NCI-H2227 (cell line): ENCODE results near the gene SLC30A1.
A peak's percentile ranks its signal among the peaks of the same experiment; 100 is the strongest.
"Not testable (repeated sequence)": the region's sequence is repeated elsewhere in the genome, so short reads cannot be mapped to it uniquely, and the experiment has no call there.

Experiments
- DNase-seq: peaks from one replicate; lab custom pipeline; 2025; ENCODE audit not compliant: unreplicated experiment; lab: John Stamatoyannopoulos, UW

Gene SLC30A1, protein sequence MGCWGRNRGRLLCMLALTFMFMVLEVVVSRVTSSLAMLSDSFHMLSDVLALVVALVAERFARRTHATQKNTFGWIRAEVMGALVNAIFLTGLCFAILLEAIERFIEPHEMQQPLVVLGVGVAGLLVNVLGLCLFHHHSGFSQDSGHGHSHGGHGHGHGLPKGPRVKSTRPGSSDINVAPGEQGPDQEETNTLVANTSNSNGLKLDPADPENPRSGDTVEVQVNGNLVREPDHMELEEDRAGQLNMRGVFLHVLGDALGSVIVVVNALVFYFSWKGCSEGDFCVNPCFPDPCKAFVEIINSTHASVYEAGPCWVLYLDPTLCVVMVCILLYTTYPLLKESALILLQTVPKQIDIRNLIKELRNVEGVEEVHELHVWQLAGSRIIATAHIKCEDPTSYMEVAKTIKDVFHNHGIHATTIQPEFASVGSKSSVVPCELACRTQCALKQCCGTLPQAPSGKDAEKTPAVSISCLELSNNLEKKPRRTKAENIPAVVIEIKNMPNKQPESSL

DNA sequence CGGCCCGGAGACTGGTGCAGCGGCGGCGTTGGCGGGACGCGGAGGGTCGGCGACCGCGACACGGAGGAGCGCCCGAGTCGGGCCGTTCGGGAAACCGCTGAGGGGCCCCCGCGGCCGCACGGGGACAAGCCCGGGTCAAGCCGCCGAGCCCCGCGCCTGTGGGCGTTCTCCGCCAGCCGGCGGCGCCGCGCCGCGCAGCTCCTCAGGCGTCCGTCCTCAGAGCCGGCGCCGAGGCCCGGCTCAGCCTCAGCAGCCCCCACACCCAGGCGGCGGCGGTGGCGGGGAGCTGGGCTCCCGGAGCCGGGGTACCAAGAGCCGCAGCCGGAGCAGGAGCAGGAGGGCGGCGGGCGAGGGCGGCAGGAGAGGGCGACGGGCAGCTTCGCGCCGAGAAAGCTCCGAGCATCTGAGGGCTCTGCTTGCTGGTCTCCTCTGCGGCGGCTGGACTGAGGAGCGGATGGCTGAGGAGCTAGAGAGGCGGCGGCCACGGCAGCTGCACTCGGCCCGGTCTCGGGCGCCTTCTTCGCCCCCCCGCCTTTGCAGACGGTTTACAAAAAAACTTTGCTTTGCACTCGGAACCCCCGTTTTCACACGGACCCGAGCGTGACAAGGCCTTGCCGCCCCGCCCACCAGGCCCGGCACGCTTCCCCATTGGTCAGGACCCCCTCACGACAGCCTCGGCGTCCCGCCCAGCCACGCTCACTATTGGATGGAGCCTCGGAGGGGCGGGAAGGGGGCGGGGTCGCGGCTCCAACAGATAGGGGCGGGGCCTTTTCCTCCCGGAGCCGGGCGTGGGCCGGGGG lies at the start of gene SLC30A1:
TSS of gene SLC30A1 (minus strand) at position 522 of the 800 bp plus-strand sequence. CDS start 549 bp downstream, outside the sequence.
- DNase-seq, result peak; percentile 99

DNA sequence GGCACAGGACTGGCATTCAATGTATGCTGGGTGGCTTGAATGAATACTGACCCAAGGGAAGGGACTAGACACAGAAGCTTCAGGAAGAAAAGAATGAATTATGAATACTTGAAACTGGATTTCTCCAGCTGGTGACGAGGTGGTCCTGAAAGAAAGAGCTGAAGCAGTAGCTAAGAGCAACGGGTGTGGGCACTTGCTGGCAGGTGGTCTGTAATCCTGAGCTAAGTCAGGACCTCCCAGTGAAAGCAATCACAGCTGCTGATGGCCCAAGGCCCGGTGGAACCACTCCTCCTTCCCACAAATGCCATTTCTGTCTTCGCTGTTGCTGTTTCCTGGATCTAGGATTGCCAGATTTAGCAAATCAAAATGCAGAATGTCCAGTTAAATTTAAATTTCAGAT lies 49.5 kb upstream of the SLC30A1 start:
- peak; percentile 20 for DNase-seq

GRCh38 chr1:211627259-211627658 lies 48.3 kb upstream of the SLC30A1 start:
- DNase-seq, result no peak

- not testable (repeated sequence) for DNase-seq
Measured at GRCh38 chr1:211625866-211626265, 46.9 kb upstream of the SLC30A1 start.

DNA sequence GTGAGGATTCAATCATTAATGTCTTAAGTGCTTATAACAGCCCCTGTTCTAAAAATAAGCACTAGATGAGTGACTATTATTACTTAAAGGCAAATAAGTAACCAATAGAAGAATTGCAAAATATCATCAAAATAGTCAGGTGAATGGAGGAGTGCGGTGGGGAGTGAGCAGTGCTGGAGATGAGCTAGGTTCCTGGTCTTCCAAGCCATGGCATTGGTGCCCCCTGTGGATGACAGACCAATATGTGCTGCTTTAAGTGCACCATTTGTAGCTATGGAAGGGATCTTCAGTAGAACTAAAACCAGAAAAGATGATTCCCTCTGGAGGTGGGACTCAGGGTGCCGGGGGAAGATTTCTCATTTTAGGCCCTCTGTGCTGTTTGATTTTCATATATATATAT lies 46.1 kb upstream of the SLC30A1 start:
- no peak for DNase-seq

DNA sequence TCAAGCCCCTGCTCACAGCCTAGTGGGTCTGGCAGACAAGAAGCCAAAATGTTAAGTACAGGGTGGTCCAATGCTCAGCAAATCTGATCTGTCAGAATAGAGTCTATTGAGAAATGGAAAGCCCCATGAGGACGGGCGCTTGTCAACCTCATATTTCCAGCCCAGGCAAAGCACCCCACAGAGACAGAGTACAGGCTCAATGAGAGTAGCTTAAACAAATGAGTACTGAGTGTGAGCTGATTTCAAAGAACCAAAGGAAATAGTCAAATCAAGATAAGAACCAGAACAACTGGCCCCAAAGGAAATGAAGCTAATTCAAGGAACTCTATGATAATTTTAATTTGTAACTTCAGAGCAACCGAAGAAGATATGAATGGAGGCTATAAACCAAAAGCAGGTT lies 44.6 kb upstream of the SLC30A1 start:
- no peak for DNase-seq

DNA sequence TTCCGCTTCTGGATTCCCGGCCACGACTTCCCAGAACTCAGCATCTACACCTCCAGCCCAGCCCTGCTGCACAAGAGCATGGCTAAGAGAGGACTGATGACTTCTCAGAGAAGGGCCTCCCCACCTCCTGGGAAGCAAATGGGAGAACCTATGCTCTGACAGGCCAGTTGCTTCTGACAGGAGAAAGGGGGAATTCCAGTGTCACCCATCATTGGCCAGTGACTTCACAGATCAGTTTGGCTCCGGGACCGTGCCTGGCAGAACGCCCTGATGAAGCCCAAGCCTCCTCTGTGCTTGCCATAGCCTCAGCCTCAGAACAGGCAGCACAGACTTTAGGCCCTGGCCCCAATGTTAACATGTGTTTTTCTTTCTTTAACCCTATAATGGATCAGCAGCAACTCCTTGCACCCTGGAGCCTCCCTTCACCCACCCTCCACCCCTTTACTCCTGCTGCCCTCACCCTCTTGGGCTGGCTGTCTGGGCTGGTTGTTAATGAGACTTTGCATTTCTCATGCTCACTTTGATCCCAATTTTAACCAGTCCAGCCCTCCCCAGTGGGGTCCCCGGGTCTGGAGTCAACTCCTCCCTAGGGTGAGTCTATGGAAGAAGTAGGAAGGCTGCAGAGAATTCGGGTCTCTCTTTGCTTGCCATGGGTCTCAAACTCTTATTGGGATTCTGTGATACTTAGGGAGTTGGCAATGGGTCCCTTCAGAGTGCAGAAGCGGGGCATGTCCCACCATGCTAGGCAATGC lies 42.7 kb upstream of the SLC30A1 start:
- no peak for DNase-seq

GRCh38 chr1:211620097-211620496 lies 41.1 kb upstream of the SLC30A1 start:
- no peak for DNase-seq

DNA sequence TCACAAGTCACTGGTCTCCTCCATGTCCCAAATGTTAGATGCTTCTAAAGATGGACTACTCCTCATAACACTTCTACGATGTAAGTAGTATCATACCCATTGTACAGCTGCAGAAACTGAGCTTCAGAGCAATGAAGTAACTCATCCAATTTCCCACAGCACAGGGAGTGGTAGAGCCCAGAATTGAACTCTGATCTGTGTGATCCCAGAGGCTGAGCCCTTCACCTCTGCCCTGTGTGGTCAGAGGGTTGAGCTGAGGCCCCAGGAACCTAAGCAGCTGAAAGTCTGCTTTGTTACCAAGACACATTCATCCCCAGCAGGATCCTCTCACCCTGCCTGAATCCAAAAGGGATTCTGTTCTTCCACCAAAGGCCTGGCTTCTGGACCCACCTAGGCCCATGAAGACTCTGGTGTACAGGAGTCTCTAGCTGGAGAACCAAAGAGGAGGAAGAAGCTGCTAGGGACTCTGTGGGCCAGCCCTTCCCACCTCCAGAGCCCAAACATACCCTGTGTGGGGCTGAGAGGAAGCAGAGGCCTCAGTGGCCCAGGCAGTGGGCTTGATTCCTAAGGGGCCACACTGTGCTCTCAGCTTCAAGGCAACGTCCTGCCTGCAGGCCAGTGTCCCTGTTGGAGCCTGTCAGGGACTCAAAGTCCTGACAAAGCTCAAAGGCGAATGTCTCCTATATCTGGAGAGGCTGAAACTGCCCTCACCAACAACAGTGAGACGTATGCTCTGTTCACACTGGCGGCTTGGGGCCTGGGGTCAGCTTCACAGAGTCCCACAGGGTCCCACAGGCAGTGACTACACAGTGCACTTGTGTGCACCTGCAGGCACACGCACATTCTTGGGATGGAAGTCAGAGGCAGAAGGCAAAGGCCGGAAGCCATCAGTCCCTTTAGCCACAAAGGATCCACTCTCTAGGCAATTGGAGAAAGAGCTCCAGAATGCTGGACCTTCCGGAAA lies 40.4 kb upstream of the SLC30A1 start:
- no peak for DNase-seq

- DNase-seq, result no peak
Measured at GRCh38 chr1:211616965-211617297, 38.0 kb upstream of the SLC30A1 start.

GRCh38 chr1:211616231-211616964 lies 37.4 kb upstream of the SLC30A1 start:
- no peak for DNase-seq

GRCh38 chr1:211614615-211615014 lies 35.7 kb upstream of the SLC30A1 start:
- DNase-seq, result no peak

DNA sequence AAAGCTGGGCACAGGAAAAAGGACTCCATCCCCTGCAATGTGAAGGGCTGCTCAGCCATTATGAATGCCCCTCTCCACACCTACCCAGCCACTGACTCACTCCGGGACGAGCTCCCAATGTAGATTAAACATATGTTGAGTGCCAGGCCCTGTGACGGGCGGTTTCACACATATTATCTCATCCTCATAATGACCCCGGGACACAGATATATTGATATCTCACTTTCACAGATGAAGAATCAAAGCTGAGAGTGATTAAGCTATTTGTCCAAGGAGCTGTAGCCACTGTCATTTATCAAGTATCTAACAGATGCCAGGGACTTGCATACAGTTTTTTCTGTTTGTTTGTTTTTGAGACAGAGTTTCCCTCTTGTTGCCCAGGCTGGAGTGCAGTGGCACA lies 35.0 kb upstream of the SLC30A1 start:
- DNase-seq, result no peak

- DNase-seq, result peak; percentile 29
Measured at GRCh38 chr1:211613108-211613947, 34.4 kb upstream of the SLC30A1 start.

GRCh38 chr1:211612786-211613107 lies 33.8 kb upstream of the SLC30A1 start:
- DNase-seq, result no peak

DNA sequence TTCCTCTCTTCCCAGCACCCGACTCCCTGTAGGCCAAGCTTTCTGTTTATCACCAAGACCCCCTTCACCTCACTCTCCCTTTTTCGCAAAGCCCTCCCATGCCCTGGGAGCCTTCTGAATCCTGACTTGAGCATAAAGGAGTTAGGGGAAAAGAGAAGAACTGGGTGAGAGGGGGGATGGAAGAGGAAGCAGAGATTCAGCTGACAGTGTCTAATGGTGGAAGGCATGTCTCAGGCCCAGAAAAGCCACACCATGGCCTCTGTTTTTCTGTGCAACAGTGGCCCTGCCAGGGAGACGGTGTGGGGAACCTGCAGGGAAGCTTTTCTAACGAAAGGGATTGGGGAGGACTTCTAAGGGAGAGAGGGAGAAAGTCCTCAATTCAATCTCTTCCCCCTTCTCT lies 32.9 kb upstream of the SLC30A1 start:
- DNase-seq, result no peak

DNA sequence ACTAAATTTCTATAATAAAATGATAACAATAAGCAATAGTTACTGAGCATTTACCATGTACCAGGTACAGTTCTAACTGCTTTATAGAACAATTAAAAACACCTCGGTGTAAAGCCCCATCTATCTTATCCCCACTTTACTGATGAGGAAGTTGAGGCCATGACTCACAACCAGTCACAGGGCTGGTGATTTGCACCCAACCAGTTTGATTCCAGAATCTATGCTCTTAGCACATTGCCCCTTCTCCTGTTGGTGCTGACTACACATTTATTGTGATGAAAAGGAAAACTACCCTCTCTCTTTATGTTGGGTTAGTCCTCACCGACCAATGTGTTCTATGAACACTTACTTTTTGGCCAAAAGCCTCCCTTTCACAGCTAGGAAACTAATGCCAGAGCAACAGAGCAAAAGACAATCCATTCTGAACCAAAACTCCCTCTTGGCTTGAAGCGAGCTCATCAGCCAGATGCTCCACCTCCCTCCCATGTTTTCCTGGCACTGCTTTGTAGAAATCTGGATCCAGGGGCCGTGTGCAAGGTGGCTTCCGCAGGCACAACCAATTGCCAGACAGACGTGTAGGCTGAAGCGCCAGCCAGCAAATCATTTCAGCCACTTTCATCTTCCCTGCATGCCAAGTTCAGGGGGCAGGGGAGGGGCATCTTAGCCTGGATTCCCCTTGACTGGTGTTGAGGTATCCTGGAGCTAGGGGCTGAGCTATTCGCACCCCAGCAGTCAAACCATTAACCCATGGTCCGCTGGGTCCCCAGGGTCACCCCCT lies 32.0 kb upstream of the SLC30A1 start:
- DNase-seq, result peak; percentile 63
